Islet of Langerhans (tissue), 1 donor: ENCODE data around the gene VSIR.

Source experiments
- FAIRE-seq: peaks from one replicate; lab custom pipeline; 2011; peaks lifted over from hg19 to GRCh38; lab: Jason Lieb, UNC

Gene VSIR

GRCh38 chr10:71747039-71747531 is 26.2 kb downstream of the VSIR start:
- FAIRE-seq, result no peak

GRCh38 chr10:71746344-71747037 is 26.8 kb downstream of the VSIR start:
- FAIRE-seq, result no peak

GRCh38 chr10:71745664-71746250 is 27.6 kb downstream of the VSIR start:
- FAIRE-seq, result no peak

- FAIRE-seq, result no peak
These were observed 28.2 kb downstream of the VSIR start for GRCh38 chr10:71744897-71745663.

- no peak for FAIRE-seq
These were observed 29.5 kb downstream of the VSIR start for GRCh38 chr10:71743866-71744265.

GRCh38 chr10:71743089-71743838 is 30.1 kb downstream of the VSIR start:
- FAIRE-seq, result no peak

- no peak for FAIRE-seq
These were observed 30.8 kb downstream of the VSIR start for GRCh38 chr10:71742301-71743088.

- FAIRE-seq, result no peak
These were observed 31.6 kb downstream of the VSIR start for GRCh38 chr10:71741671-71742070.

- no peak for FAIRE-seq
These were observed 32.3 kb downstream of the VSIR start for GRCh38 chr10:71741029-71741428.

GRCh38 chr10:71740069-71740653 is 33.2 kb downstream of the VSIR start:
- no peak for FAIRE-seq

GRCh38 chr10:71739358-71739900 is 33.9 kb downstream of the VSIR start:
- FAIRE-seq, result no peak

- no peak for FAIRE-seq
These were observed 35.5 kb downstream of the VSIR start for GRCh38 chr10:71737834-71738197.

- FAIRE-seq, result no peak
These were observed 36.1 kb downstream of the VSIR start for GRCh38 chr10:71737001-71737833.

GRCh38 chr10:71736570-71736952 is 36.8 kb downstream of the VSIR start:
- FAIRE-seq, result no peak

- no peak for FAIRE-seq
These were observed 37.4 kb downstream of the VSIR start for GRCh38 chr10:71735709-71736569.

- no peak for FAIRE-seq
These were observed 38.5 kb downstream of the VSIR start for GRCh38 chr10:71734797-71735196.

GRCh38 chr10:71731791-71732190 is 41.5 kb downstream of the VSIR start:
- FAIRE-seq, result no peak

- no peak for FAIRE-seq
These were observed 44.1 kb downstream of the VSIR start for GRCh38 chr10:71729161-71729636.
